PC-9 (cell line): ENCODE measurements around the gene MYO3B. TPM values are rescaled to one million over a fixed set of nuclear protein-coding genes. Genes with fewer than 3 reads are reported as not detected.

Experiments used
- BruUV-seq: library from RNA; stranded (reverse); fragments of 400-500 nt; replicated peaks from 2 replicates; lab custom pipeline; 2021; lab: Mats Ljungman, UMichigan
- CTCF ChIA-PET: fragments of 300-600 bp; sonication (Branson Sonifier 250); formaldehyde crosslinking; loops from one replicate; lab custom pipeline; 2022; ENCODE audit warnings: antibody characterized with exemption; lab: Charles Lee
- POLR2A ChIA-PET: fragments of 300-600 bp; sonication (Branson Sonifier 250); formaldehyde crosslinking; loops from one replicate; lab custom pipeline; 2022; ENCODE audit warnings: antibody characterized with exemption; ENCODE audit not compliant: unreplicated experiment; lab: Charles Lee
- DNase-seq, 2 experiments: peaks; one replicate each; pipeline versions ENCODE4 v3.0.0 to v3.0.0-alpha.2; 2015 to 2022; ENCODE audit warnings: mixed read lengths in 1 of 2
- H2AFZ ChIP-seq: fragments of 200-600 bp; sonication (generic); 2 replicates; pipeline ENCODE4 v1.8.1; 2017; ENCODE audit warnings: antibody characterized with exemption
- H3F3A ChIP-seq: fragments of 200-600 bp; sonication (generic); 2 replicates; pipeline ENCODE4 v1.8.1; 2017; ENCODE audit warnings: antibody characterized with exemption, mild to moderate bottlenecking, low read depth; ENCODE audit not compliant: insufficient read depth
- H3K27ac ChIP-seq: fragments of 200-600 bp; sonication (generic); 2 replicates; pipeline ENCODE4 v1.6.1; 2016; ENCODE audit warnings: mixed run types
- H3K27me3 ChIP-seq: fragments of 200-600 bp; sonication (generic); 2 replicates; pipeline ENCODE4 v1.6.1; 2016; ENCODE audit warnings: low read depth, mixed run types; ENCODE audit not compliant: insufficient read depth
- H3K36me3 ChIP-seq: fragments of 200-600 bp; sonication (generic); 2 replicates; pipeline ENCODE4 v1.6.1; 2016; ENCODE audit warnings: low read depth, mixed run types
- H3K4me1 ChIP-seq: fragments of 200-600 bp; sonication (generic); replicated peaks from 2 replicates; pipeline ENCODE4 v1.6.1; 2016; ENCODE audit warnings: mixed run types; ENCODE audit not compliant: insufficient read depth
- H3K4me2 ChIP-seq: fragments of 200-600 bp; sonication (generic); 2 replicates; pipeline ENCODE4 v1.6.1; 2017; ENCODE audit warnings: mixed run types
- H3K4me3 ChIP-seq: fragments of 200-600 bp; sonication (generic); 2 replicates; pipeline ENCODE4 v1.6.1; 2016; ENCODE audit warnings: mixed run types
- H3K79me2 ChIP-seq: fragments of 200-600 bp; sonication (generic); 2 replicates; pipeline ENCODE4 v1.6.1; 2017; ENCODE audit warnings: low read depth, mixed run types
- H3K9me2 ChIP-seq: fragments of 200-600 bp; sonication (generic); 2 replicates; pipeline ENCODE4 v1.8.1; 2017; ENCODE audit warnings: mild to moderate bottlenecking; ENCODE audit not compliant: insufficient read depth
- H3K9me3 ChIP-seq: fragments of 200-600 bp; sonication (generic); 2 replicates; pipeline ENCODE4 v1.8.1; 2016; ENCODE audit warnings: low read depth; ENCODE audit not compliant: insufficient read depth
- H4K20me1 ChIP-seq: fragments of 200-600 bp; sonication (generic); 2 replicates; pipeline ENCODE4 v1.8.1; 2017; ENCODE audit not compliant: insufficient read depth
- EZH2 ChIP-seq: fragments of 200-600 bp; sonication (generic); IDR thresholded peaks from 2 replicates; pipeline ENCODE4 v1.8.0; 2017; ENCODE audit warnings: antibody characterized with exemption, low read depth
- intact Hi-C: fragments of 100-400 bp; cut with micrococcal nuclease; formaldehyde crosslinking; loops from one replicate; pipeline ENCODE4 v1.10.0; 2022; ENCODE audit not compliant: unreplicated experiment
- total RNA-seq: library from RNA; stranded (reverse); gene quantifications from 2 replicates; pipeline ENCODE4 v1.2.3, GENCODE V29; 2021
- TF ChIP-seq, protein P1 (sequence below): fragments of 200-600 bp; sonication (generic); conservative IDR thresholded peaks from 2 replicates; pipeline ENCODE4 v1.6.1; 2017; ENCODE audit warnings: mixed run types, antibody characterized with exemption, mild to moderate bottlenecking, moderate library complexity

The MYO3B gene
- total RNA-seq, 1 experiment from 2014 or later = 5.3 TPM

DNA sequence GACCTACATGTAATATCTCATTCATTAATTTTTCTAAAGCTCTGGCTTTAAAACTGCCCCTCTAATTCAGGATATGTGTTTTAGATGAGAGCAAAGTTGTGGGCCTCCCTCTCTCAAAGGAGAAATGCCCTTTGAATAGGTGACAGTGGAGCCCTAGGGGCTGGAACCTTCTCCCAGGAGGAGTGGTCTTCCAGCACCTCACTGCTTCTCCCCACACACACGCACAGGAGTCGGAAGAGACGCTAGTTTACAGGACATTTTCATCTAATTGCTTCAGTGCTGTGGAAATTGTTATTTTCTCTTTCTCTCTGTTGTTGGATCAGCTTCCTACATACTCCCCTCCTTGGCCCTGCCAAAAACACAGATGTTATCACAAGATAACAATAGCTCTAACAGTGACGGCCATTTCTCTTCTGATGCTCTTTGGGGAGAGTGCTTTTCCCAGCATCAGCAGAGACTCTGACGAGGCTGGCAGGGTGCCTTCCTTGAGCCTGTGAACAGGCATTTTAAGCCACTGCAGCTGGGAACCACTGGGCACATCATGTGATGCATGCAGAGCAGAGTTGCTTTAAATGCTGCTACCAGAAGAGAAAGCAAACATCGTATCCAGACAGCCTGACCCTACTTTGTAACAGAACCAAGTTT, 327.8 kb downstream of the MYO3B start:
- Histone ChIP-seq H3K27me3 (no peaks in the 10 kb centered on the region), H4K20me1 (no peaks in the 10 kb centered on the region), H3K27ac (no peak overlapping the region), H2AFZ (no peak overlapping the region), H3K79me2 (no peaks in the 10 kb centered on the region), H3F3A (no peaks in the 10 kb centered on the region), H3K4me1 (no peaks in the 10 kb centered on the region), H3K9me3 (no peaks in the 10 kb centered on the region), H3K36me3 (no peaks in the 10 kb centered on the region), H3K4me3 (no peak overlapping the region), H3K9me2 (no peaks in the 10 kb centered on the region), H3K4me2 (no peak overlapping the region)
- intact Hi-C loops = no loop called here
- ChIA-PET POLR2A (no interaction called here), CTCF (no interaction called here)
- TF ChIP-seq, protein P1, sequence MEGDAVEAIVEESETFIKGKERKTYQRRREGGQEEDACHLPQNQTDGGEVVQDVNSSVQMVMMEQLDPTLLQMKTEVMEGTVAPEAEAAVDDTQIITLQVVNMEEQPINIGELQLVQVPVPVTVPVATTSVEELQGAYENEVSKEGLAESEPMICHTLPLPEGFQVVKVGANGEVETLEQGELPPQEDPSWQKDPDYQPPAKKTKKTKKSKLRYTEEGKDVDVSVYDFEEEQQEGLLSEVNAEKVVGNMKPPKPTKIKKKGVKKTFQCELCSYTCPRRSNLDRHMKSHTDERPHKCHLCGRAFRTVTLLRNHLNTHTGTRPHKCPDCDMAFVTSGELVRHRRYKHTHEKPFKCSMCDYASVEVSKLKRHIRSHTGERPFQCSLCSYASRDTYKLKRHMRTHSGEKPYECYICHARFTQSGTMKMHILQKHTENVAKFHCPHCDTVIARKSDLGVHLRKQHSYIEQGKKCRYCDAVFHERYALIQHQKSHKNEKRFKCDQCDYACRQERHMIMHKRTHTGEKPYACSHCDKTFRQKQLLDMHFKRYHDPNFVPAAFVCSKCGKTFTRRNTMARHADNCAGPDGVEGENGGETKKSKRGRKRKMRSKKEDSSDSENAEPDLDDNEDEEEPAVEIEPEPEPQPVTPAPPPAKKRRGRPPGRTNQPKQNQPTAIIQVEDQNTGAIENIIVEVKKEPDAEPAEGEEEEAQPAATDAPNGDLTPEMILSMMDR = no peak
- TF ChIP-seq EZH2 = no peak
- DNase-seq = no peak
- BruUV-seq = no TSS peak

DNA sequence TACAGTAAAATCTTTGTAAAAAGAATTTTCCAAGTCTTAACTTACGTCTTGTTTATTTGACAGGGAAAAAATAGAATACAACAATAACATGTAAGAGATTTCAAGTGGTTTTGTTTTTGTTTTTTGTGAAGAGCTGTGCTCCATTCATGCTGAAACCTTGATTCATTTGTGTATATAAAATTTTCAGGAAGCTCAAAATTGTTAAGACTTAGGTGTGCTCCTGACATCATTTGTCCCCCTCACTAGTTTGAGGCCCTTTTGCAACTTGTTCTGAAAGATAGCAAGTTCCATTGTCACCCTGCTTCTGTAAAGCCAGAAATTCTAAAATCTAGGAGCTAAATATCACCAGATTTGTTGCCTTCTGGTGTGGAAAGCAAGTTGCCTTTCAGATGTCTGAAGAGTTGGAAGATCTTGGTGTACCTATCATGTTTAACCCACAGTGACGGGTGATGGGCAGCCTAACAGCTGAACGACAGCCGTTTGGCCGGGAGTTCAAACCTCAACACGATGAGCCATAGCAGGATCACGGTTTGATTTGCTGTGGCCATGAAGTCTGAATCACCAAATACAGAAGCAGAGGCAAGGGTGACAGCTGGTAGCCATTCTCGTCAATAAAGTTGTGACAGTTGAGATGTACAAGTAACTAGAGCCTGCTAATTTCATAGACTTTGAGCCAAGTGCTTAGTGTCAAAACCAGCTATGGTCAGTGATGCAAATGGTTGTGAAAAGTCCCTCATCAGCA, 331.7 kb downstream of the MYO3B start:
- no TSS peak for BruUV-seq
- POLR2A ChIA-PET = no interaction called here
- no peak overlapping the region for H3K4me3 ChIP-seq
- H2AFZ ChIP-seq = no peak overlapping the region
- H3F3A ChIP-seq = no peaks in the 10 kb centered on the region
- CTCF ChIA-PET = interaction anchor here (0.7 kb wide), 1 partner anchor 16 kb away, joined by 13 read pairs; no protein-coding TSS in a partner anchor
- no peaks in the 10 kb centered on the region for H3K9me3 ChIP-seq
- no peaks in the 10 kb centered on the region for H3K79me2 ChIP-seq
- no peak for TF ChIP-seq EZH2
- TF ChIP-seq, protein P1 = no peak
- H3K9me2 ChIP-seq = no peaks in the 10 kb centered on the region
- H3K4me1 ChIP-seq = no peaks in the 10 kb centered on the region
- no peaks in the 10 kb centered on the region for H3K36me3 ChIP-seq
- no peaks in the 10 kb centered on the region for H3K27me3 ChIP-seq
- no peak overlapping the region for H3K4me2 ChIP-seq
- no peak for DNase-seq
- H3K27ac ChIP-seq = no peak overlapping the region
- H4K20me1 ChIP-seq = no peaks in the 10 kb centered on the region
- intact Hi-C loops = loop anchor here (10.0 kb wide), 1 partner anchor 205 kb away; the partner anchor contains the start of gene SP5

DNA sequence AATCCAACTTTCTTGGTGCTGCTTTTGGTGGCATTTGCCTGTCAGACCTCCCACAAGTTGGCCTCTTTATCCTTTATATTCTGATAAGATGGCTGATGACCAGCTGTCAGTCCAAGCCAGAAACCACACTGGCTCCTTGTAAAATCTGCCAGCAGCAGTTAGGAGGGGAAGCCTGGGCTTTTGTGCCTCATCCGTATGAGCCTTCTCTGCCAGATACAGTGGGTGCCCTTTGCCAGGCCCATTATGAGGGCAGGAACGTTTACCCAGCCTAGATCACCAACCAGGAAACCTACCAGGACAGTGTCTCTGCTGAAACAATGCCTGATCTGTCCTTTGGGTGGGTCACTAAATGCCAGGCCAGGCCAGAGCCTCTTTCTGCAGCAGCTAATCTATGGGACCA, 334.3 kb downstream of the MYO3B start:
- no peaks in the 10 kb centered on the region for H3K79me2 ChIP-seq
- H3K27ac ChIP-seq = no peak overlapping the region
- no peak overlapping the region for H2AFZ ChIP-seq
- H3K4me2 ChIP-seq = no peak overlapping the region
- ChIA-PET POLR2A (no interaction called here), CTCF (no interaction called here)
- intact Hi-C loops = loop anchor here (10.0 kb wide), 1 partner anchor 203 kb away; the partner anchor contains the start of gene SP5
- no peaks in the 10 kb centered on the region for H3K9me3 ChIP-seq
- no peaks in the 10 kb centered on the region for H3K27me3 ChIP-seq
- no peaks in the 10 kb centered on the region for H4K20me1 ChIP-seq
- no peaks in the 10 kb centered on the region for H3K4me1 ChIP-seq
- TF ChIP-seq, protein P1 = no peak
- TF ChIP-seq EZH2 = no peak
- H3K9me2 ChIP-seq = no peaks in the 10 kb centered on the region
- DNase-seq = no peak
- H3K36me3 ChIP-seq = no peaks in the 10 kb centered on the region
- no TSS peak for BruUV-seq
- H3K4me3 ChIP-seq = no peak overlapping the region
- H3F3A ChIP-seq = no peaks in the 10 kb centered on the region
